Keratinocyte (primary cell): ENCODE results near the gene SPATA13. TPM values are rescaled to one million over a fixed set of nuclear protein-coding genes. Genes with fewer than 3 reads are reported as not detected.
A peak's percentile ranks its signal among the peaks of the same experiment; 100 is the strongest.

ENCODE experiments used
- DNase-seq: peaks from one replicate; pipeline ENCODE4 v3.0.0-alpha.2; 2011; ENCODE audit warnings: low read depth, missing footprints, low spot score
- FAIRE-seq: peaks from 2 replicates; lab custom pipeline; 2011; peaks lifted over from hg19 to GRCh38; lab: Jason Lieb, UNC
- H2AFZ ChIP-seq: 2 replicates; pipeline ENCODE4 v1.6.0; 2012; ENCODE audit warnings: low read length, control low read depth, inconsistent platforms; ENCODE audit not compliant: control insufficient read depth
- H3K27ac ChIP-seq: 2 replicates; pipeline ENCODE4 v1.5.1; 2011; ENCODE audit warnings: low read length; ENCODE audit not compliant: control insufficient read depth, insufficient read depth
- H3K27me3 ChIP-seq: 3 replicates; pipeline ENCODE4 v1.6.0; 2011; ENCODE audit warnings: low read length; ENCODE audit not compliant: control insufficient read depth, insufficient read depth; ENCODE audit errors: extremely low read depth
- H3K36me3 ChIP-seq, 2 experiments: 2 replicates in 1 of 2; 3 replicates in 1 of 2; pipeline ENCODE4 v1.5.1; 2011; ENCODE audit warnings: low read length in 2 of 2, mild to moderate bottlenecking in 1 of 2; ENCODE audit not compliant: control insufficient read depth in 2 of 2, insufficient read depth in 2 of 2; ENCODE audit errors: extremely low read depth in 1 of 2
- H3K4me1 ChIP-seq: 3 replicates; pipeline ENCODE4 v1.5.1; 2011; ENCODE audit warnings: low read length; ENCODE audit not compliant: control insufficient read depth, insufficient read depth; ENCODE audit errors: extremely low read depth
- H3K4me2 ChIP-seq: 3 replicates; pipeline ENCODE4 v1.6.0; 2011; ENCODE audit warnings: low read depth, low read length; ENCODE audit not compliant: control insufficient read depth, insufficient read depth; ENCODE audit errors: extremely low read depth
- H3K4me3 ChIP-seq, 3 experiments: fragments of 200-600 bp in 1 of 3; sonication (generic) in 1 of 3; 2 replicates in 2 of 3; 3 replicates in 1 of 3; pipeline ENCODE4 v1.5.1; 2011 to 2016; ENCODE audit warnings: low read length in 3 of 3, mild to moderate bottlenecking in 3 of 3, control low read depth in 2 of 3, inconsistent platforms in 1 of 3, low read depth in 1 of 3, mixed read lengths in 1 of 3, mixed run types in 1 of 3, moderate library complexity in 1 of 3; ENCODE audit not compliant: control insufficient read depth in 2 of 3, insufficient read depth in 2 of 3; ENCODE audit errors: extremely low read depth in 1 of 3
- H3K79me2 ChIP-seq: 2 replicates; pipeline ENCODE4 v1.6.0; 2012; ENCODE audit warnings: low read length; ENCODE audit not compliant: control insufficient read depth, insufficient read depth
- H3K9ac ChIP-seq: 3 replicates; pipeline ENCODE4 v1.6.0; 2011; ENCODE audit warnings: low read length; ENCODE audit not compliant: control insufficient read depth, insufficient read depth; ENCODE audit errors: extremely low read depth
- H3K9me1 ChIP-seq: 3 replicates; pipeline ENCODE4 v1.6.0; 2011; ENCODE audit warnings: low read length; ENCODE audit not compliant: control insufficient read depth, insufficient read depth; ENCODE audit errors: extremely low read depth
- H3K9me3 ChIP-seq: 2 replicates; pipeline ENCODE4 v1.5.1; 2012; ENCODE audit warnings: low read depth, low read length; ENCODE audit not compliant: control insufficient read depth
- H4K20me1 ChIP-seq: 3 replicates; pipeline ENCODE4 v1.6.0; 2011; ENCODE audit warnings: low read length; ENCODE audit not compliant: control insufficient read depth, insufficient read depth; ENCODE audit errors: extremely low read depth
- CTCF ChIP-seq, 3 experiments: IDR thresholded peaks in 1 of 3; conservative IDR thresholded peaks in 1 of 3; optimal IDR thresholded peaks in 1 of 3; 2 replicates in 2 of 3; 3 replicates in 1 of 3; pipeline versions ENCODE3 to v1.5.1; 2011; ENCODE audit warnings: low read length in 3 of 3, mild to moderate bottlenecking in 3 of 3, moderate library complexity in 2 of 3, control low read depth in 1 of 3, inconsistent platforms in 1 of 3; ENCODE audit not compliant: insufficient read depth in 2 of 3; ENCODE audit errors: extremely low read depth in 1 of 3
- EZH2 ChIP-seq: IDR thresholded peaks from one replicate; pipeline ENCODE4 v1.6.1; 2012; ENCODE audit warnings: inconsistent platforms, mild to moderate bottlenecking, low read length, moderate library complexity
- dilution Hi-C: fragments of 300-500 bp; cut with MboI; formaldehyde crosslinking; loops from one replicate; pipeline ENCODE4 v1.7.0; 2020; ENCODE audit warnings: low sequenced_read_pairs; ENCODE audit not compliant: extremely low pct_ligation_motif_present
- polyA plus RNA-seq, 5 experiments: library from polyadenylated mRNA; depleted of rRNA in 3 of 5; stranded (reverse) in 3 of 5; stranded (forward) in 1 of 5; unstranded in 1 of 5; fragments of >200 nt; gene quantifications; 1 replicate in 1 of 5; 2 replicates in 3 of 5; 3 replicates in 1 of 5; pipeline versions ENCODE4 v1.2.1 to v1.2.3, GENCODE V29; 2011 to 2012; ENCODE audit warnings: missing spikeins in 2 of 5, low read depth in 1 of 5, low replicate concordance in 1 of 5

The SPATA13 gene
- polyA plus RNA-seq, 1 donor (not counting 4 experiments of a cell fraction or from before 2014, with no cell fraction given): 1.2 TPM

GRCh38 chr13:24351423-24351822, 190.9 kb downstream of the SPATA13 start:
- H3K9ac ChIP-seq: no peak overlapping the region
- H3K79me2 ChIP-seq: no peaks in the 10 kb centered on the region
- no peak overlapping the region for H3K27ac ChIP-seq
- no peaks in the 10 kb centered on the region for H3K9me3 ChIP-seq
- no peak overlapping the region for H3K4me3 ChIP-seq
- no peaks in the 10 kb centered on the region for H3K27me3 ChIP-seq
- dilution Hi-C loops: no loop called here
- no peaks in the 10 kb centered on the region for H3K36me3 ChIP-seq
- H3K4me2 ChIP-seq: no peak overlapping the region
- no peaks in the 10 kb centered on the region for H4K20me1 ChIP-seq
- H3K9me1 ChIP-seq: no peaks in the 10 kb centered on the region
- TF ChIP-seq CTCF (optimal IDR thresholded peaks at IDR 0.05 in 1 of 3, IDR thresholded peaks at IDR 0.05 in 1 of 3, conservative IDR thresholded peaks at IDR 0.05 in 1 of 3; ENCODE audit: extremely low read depth in 1 of 3, insufficient read depth in 2 of 3, low read length in 3 of 3) (no peak), EZH2 (no peak)
- H3K4me1 ChIP-seq: peaks cover 35% of the 10 kb centered on the region
- no peak for FAIRE-seq
- H2AFZ ChIP-seq: no peak overlapping the region
- DNase-seq: no peak

- no peaks in the 10 kb centered on the region for H4K20me1 ChIP-seq
- H3K4me2 ChIP-seq: peak overlapping the region; percentile 20
- H3K36me3 ChIP-seq: no peaks in the 10 kb centered on the region
- H3K27me3 ChIP-seq: no peaks in the 10 kb centered on the region
- H3K9ac ChIP-seq: no peak overlapping the region
- DNase-seq: no peak
- no peak overlapping the region for H3K4me3 ChIP-seq
- no peaks in the 10 kb centered on the region for H3K79me2 ChIP-seq
- no peak overlapping the region for H3K27ac ChIP-seq
- no peak overlapping the region for H2AFZ ChIP-seq
- peaks cover 28% of the 10 kb centered on the region for H3K4me1 ChIP-seq
- H3K9me1 ChIP-seq: no peaks in the 10 kb centered on the region
- dilution Hi-C loops: no loop called here
- no peaks in the 10 kb centered on the region for H3K9me3 ChIP-seq
- TF ChIP-seq CTCF (optimal IDR thresholded peaks at IDR 0.05 in 1 of 3, IDR thresholded peaks at IDR 0.05 in 1 of 3, conservative IDR thresholded peaks at IDR 0.05 in 1 of 3; ENCODE audit: extremely low read depth in 1 of 3, insufficient read depth in 2 of 3, low read length in 3 of 3): no peak
- TF ChIP-seq EZH2: no peak
- FAIRE-seq: peak; percentile 88
Measured at GRCh38 chr13:24353736-24354135, 193.2 kb downstream of the SPATA13 start.
